ENCODE measurements around the gene DIRAS1.

Gene DIRAS1

GRCh38 chr19:2719920-2720776 is 1.0 kb downstream of the DIRAS1 start:
- no peak overlapping the region for H3K4me3 ChIP-seq (ENCODE audit: low read depth, low read length)
- no peak for TF ChIP-seq CTCF (IDR thresholded peaks at IDR 0.05; ENCODE audit: low read depth, low read length)

GRCh38 chr19:2719232-2719735 is 1.9 kb downstream of the DIRAS1 start:
- no peak overlapping the region for H3K4me3 ChIP-seq (ENCODE audit: low read depth, low read length)

DNA sequence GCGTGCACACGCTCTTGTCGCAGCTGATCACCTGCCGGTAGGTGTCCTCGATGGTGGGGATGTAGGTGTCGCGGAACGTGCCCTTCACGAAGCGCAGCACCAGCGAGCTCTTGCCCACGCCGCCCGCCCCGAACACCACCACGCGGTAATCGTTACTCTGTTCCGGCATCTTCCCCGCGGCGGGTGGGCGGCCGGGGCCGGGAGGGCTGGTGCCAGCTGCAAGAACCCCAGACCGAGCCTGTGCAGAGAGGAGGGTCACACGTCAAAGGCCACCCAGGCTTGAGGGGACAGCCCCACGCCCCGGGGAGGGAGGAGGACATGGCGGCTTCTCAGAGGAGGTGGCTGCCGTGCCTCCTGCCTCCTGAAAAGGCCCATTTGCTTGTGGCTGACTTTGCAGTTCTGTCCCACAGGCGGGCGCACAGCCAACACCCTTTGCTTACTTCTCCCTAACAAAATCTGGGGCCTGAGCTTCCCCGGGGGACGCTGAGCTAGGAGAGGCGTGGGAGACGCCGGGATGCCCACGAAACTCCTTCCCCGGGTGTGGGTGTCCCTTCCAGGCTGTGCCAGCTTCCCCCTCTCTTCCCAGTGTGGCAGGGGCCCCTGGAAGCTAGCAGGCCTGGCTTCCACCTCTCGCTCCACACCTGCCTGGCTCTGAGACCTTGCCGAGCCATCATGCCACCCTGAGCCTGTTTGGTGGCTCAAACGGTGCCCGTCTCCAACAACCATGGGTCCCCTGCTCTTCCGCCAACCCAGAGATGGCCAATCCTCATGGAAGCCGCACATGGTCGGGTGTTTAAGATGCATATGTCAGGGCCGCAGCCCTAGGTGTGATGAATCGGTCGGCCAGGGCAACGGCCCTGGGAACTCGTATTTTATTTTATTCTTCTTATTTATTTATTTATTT is 3.3 kb downstream of the DIRAS1 start:
- no peak overlapping the region for H3K4me3 ChIP-seq (ENCODE audit: low read depth, low read length)
- TF ChIP-seq CTCF (IDR thresholded peaks at IDR 0.05; ENCODE audit: low read depth, low read length) = no peak

More at GRCh38 chr19:2719232-2719735, 1.9 kb downstream of the DIRAS1 start:
- TF ChIP-seq CTCF (IDR thresholded peaks at IDR 0.05; ENCODE audit: low read depth, low read length) = no peak

- no peak overlapping the region for H3K4me3 ChIP-seq (ENCODE audit: low read depth, low read length)
- no peak for TF ChIP-seq CTCF (IDR thresholded peaks at IDR 0.05; ENCODE audit: low read depth, low read length)
These were observed 4.2 kb downstream of the DIRAS1 start for GRCh38 chr19:2716722-2717637.

DNA sequence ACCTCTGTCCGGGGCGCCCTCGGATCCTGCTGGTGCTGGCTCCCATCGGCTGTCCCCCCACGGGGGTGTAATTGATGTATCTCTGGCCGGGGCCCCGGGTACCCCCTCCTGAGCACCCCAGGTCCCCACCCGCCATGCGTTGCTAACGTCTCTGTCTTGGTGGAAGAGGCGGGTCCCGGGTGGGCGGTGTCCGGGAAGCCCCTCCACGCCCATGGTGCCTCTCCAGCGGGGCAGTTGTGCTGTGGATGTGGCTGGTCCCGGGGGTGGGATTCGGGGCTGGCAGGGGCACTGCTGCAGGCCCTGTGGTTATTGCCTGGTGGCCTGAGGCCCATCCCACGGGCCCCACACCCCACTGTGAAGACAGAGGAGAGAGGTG is 4.9 kb downstream of the DIRAS1 start:
- no peak overlapping the region for H3K4me3 ChIP-seq (ENCODE audit: low read depth, low read length)
- TF ChIP-seq CTCF (IDR thresholded peaks at IDR 0.05; ENCODE audit: low read depth, low read length) = no peak

- H3K4me3 ChIP-seq (ENCODE audit: low read depth, low read length) = no peak overlapping the region
- no peak for TF ChIP-seq CTCF (IDR thresholded peaks at IDR 0.05; ENCODE audit: low read depth, low read length)
These were observed 5.5 kb downstream of the DIRAS1 start for GRCh38 chr19:2715470-2716274.
